ENCODE data around the gene GZMM. TPM values are rescaled to one million over a fixed set of nuclear protein-coding genes. Genes with fewer than 3 reads are reported as not detected.

The GZMM gene
- total RNA-seq, 1 experiment from 2014 or later = 0.66 TPM

DNA sequence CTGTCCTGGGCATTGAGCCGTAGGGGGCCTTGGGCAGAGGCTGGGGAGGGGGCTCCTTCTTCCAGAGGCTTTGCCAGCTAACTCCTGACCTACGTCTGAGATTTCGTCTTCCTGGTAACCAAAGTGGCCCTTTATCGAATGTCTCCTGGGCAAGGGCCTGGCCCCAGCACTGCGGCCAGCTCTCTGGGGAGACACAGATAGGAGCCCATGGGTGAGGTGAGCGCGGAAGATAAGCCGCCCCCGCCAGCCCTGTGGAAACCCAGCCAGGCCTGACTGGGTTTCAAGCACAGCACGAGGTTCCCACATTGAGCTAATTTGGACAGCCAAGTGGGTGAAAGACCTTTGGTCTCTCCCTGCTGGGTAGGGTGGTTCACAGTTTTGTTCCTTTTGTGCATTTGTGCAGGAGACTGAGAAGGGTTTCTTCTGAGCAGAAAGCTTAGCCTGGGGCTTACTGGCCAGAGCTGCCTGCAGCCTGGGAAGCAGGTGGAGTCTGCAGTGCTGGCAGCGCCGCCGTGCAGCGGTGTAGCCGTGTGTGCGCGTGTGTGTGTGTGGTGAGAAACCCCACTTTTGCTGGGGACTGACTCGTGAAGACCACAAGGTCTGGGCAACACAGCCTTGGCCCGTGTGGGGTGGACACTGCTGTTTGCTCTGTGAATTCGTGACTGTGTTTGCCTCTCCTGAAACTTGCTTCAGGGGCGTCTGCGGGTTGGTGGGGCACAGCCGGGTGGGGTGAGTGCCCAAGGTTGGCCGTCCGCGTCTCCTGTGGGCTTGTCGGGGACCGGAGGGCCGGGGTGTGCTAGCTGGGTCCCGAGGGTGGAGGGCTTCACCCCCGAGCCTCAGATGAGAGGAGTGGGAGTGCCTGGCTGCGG lies 31.0 kb downstream of the GZMM start:
- H3K79me2 ChIP-seq (ENCODE audit: insufficient read depth, low read length) = peaks cover 51% of the 10 kb centered on the region
- peaks cover 15% of the 10 kb centered on the region for H3K23me2 ChIP-seq (ENCODE audit: insufficient read length, low read depth, low read length, poor library complexity, severe bottlenecking)
- H2BK20ac ChIP-seq (ENCODE audit: low read depth, low read length, poor library complexity, severe bottlenecking) = no peak overlapping the region
- no peak overlapping the region for H3K18ac ChIP-seq (ENCODE audit: insufficient read length, low read depth, low read length)
- H3K27ac ChIP-seq (ENCODE audit: insufficient read length, low read depth, low read length) = no peak overlapping the region
- H3K4ac ChIP-seq (ENCODE audit: low read depth, low read length) = no peak overlapping the region
- TF ChIP-seq, protein P1, sequence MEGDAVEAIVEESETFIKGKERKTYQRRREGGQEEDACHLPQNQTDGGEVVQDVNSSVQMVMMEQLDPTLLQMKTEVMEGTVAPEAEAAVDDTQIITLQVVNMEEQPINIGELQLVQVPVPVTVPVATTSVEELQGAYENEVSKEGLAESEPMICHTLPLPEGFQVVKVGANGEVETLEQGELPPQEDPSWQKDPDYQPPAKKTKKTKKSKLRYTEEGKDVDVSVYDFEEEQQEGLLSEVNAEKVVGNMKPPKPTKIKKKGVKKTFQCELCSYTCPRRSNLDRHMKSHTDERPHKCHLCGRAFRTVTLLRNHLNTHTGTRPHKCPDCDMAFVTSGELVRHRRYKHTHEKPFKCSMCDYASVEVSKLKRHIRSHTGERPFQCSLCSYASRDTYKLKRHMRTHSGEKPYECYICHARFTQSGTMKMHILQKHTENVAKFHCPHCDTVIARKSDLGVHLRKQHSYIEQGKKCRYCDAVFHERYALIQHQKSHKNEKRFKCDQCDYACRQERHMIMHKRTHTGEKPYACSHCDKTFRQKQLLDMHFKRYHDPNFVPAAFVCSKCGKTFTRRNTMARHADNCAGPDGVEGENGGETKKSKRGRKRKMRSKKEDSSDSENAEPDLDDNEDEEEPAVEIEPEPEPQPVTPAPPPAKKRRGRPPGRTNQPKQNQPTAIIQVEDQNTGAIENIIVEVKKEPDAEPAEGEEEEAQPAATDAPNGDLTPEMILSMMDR (conservative IDR thresholded peaks at IDR 0.05) = no peak
- H3T11ph ChIP-seq (ENCODE audit: low read length) = no peak overlapping the region
- no peak overlapping the region for H3K56ac ChIP-seq (ENCODE audit: insufficient read length, low read depth, low read length)
- WGBS (ENCODE audit: extremely low coverage, insufficient read length, low lambda C conversion rate) = no CpG with 5 or more reads among the region's 32 CpGs
- Mint-ChIP-seq H3K4me1 (peaks cover 24 to 41% of the 10 kb centered on the region in 2 experiments), H3K4me3 (peak overlapping the region; percentile 86 to 91), H3K27ac (peak overlapping the region in 2 of 3 experiments; percentile 18 to 47; a peak in 2 of 7 replicates), H3K27me3 (ENCODE audit: low read depth) (peaks cover 12% of the 10 kb centered on the region), H3K36me3 (ENCODE audit: insufficient read depth in 1 of 3, low read depth in 3 of 3) (peaks cover 9 to 30% (median 24%) of the 10 kb centered on the region in 3 experiments), H3K9me3 (peaks cover 8% of the 10 kb centered on the region in 2 experiments)
- no peaks in the 10 kb centered on the region for H3K9me3 ChIP-seq (ENCODE audit: control insufficient read depth, low read depth, low read length)
- no peaks in the 10 kb centered on the region; the same call in 1 of the 2 replicates for H3K4me1 ChIP-seq (ENCODE audit: insufficient read depth, low read length)
- H4K91ac ChIP-seq (ENCODE audit: insufficient read length, low read depth, low read length) = no peak overlapping the region
- no peaks in the 10 kb centered on the region for H3K27me3 ChIP-seq (ENCODE audit: insufficient read depth, low read length)
- H4K8ac ChIP-seq (replicated peaks; ENCODE audit: insufficient read length, low read depth, low read length) = no peak overlapping the region
- H2BK120ac ChIP-seq (ENCODE audit: low read depth, low read length, poor library complexity, severe bottlenecking) = no peak overlapping the region
- no peak overlapping the region for H2BK5ac ChIP-seq (ENCODE audit: insufficient read length, low read length)
- peak overlapping the region; percentile 7 for H3K4me2 ChIP-seq (ENCODE audit: insufficient read depth, insufficient read length, low read length)
- peaks cover 2% of the 10 kb centered on the region for H4K20me1 ChIP-seq (ENCODE audit: control insufficient read depth, insufficient read depth, insufficient read length)
- peaks cover 6% of the 10 kb centered on the region for H3K79me1 ChIP-seq (ENCODE audit: insufficient read depth, low read depth, low read length, poor library complexity, severe bottlenecking)
- DNase-seq = no peak
- no peak overlapping the region for H4K5ac ChIP-seq (ENCODE audit: insufficient read length, low read depth, low read length)
- no peak overlapping the region for H2AK5ac ChIP-seq (ENCODE audit: insufficient read length, low read length)
- no peak overlapping the region for H3K14ac ChIP-seq (ENCODE audit: insufficient read depth, low read length)
- H2BK12ac ChIP-seq (ENCODE audit: insufficient read length, low read depth, low read length) = no peak overlapping the region
- no peak overlapping the region for H2AFZ ChIP-seq (ENCODE audit: low read length)
- H3K9ac ChIP-seq (ENCODE audit: extremely low read depth, insufficient read length, low read length) = no peak overlapping the region
- H3K23ac ChIP-seq (ENCODE audit: insufficient read length, low read depth, low read length) = no peak overlapping the region
- H2BK15ac ChIP-seq (ENCODE audit: low read depth, low read length) = no peak overlapping the region
